Measurements from ENCODE around the gene SPP1. TPM values are rescaled to one million over a fixed set of nuclear protein-coding genes. Genes with fewer than 3 reads are reported as not detected.

SPP1 gene
- total RNA-seq, 1 donor from 2014 or later: 11.3 TPM

DNA sequence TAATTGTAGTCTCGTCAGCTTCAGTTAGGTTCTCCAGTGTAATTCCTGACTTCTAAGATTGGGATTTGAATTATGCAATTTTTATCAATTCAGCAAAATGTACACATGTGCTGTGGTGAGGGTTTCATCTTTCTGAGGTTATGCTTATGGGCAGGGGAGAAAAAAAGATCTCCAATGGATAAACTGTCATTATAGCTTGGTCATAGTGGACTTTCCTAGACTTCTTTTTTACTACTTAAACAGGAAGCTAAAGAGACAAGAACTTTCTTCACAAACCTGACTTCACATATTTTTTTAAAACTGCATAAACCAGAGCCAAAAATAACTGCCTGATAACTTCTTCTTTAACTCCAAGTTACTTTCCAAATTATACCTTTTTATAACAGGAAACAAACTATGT, 21.7 kb upstream of the SPP1 start:
- no peak for DNase-seq (ENCODE audit: low spot score)

DNA sequence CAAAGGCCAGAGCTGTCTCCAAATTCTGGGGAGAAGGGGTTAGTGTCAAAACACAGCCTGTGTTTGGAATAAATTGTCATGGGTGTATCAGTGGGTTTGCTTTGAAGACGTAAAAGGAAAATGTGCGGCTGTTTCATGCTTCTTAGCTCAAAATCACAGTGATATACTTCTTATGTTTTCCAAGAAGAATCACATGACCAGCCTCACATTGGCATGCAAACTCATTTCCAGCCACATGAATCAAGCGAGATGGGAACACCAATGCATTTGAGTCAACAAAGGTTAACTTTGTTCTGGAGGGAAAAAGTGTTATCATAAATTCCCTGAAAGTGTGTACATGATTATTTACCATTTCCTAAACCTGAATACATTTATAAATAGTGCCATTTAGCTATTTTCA, 19.0 kb upstream of the SPP1 start:
- DNase-seq (ENCODE audit: low spot score): no peak

- DNase-seq (ENCODE audit: low spot score): no peak
Observed at GRCh38 chr4:87957061-87957460, 18.5 kb upstream of the SPP1 start.

GRCh38 chr4:87961993-87962392, 13.5 kb upstream of the SPP1 start:
- DNase-seq (ENCODE audit: low spot score): no peak

DNA sequence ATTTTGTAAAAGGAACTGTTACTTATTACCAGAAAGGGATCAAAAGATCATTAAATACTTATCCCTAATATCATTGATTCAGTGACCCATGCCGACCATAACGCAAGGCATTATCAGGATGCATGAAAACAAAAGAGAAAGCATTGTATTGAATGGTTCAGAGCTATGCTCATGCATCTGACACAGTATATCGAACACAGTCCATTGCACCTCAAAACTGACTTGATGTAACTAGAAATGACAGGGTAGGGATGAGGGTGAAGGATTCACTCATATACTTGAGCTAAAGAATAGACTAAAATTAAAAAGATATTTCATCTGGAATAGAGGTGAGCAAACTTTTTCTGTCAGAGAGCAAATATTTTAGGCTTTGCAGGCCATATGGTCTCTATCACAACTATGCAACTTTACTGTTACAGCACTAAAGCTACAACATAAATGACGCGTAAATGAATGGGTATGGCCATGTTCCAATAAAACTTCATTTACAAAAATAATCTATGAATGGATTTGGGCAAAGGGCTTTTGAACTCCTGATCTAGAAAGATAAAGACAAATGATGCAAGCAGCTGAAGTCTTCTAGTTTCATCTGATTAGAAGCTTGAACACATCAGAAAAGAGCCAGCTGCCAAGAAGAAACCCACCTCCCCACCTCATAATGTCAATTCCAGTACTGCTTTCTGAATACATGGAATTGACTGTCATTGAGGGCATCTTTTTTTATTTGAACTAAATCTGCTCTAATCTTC, 12.9 kb upstream of the SPP1 start:
- DNase-seq (ENCODE audit: low spot score): no peak

DNA sequence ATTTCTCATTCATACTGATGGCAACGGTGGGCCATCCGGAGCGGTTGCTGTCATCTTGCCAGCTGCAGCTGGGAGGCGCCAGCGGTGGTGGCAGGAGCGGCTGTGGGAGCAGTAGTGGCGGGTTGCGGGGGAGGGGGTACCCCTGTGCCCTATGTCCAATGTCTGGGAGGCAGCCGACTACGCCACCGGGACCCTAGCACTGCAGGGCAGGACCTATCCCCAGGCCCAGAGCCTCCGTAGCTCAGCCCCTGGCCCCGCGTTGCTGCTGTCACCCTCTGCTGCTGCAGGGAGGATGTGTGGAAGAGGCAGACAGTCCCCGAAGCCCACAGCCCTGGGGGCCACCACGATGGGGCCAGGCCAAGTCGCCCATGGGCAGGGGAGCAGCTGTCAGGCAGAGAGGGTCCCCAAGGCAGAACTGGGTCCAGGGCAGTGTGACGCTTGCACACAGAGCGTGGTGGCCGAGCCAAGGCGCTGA, 10.0 kb upstream of the SPP1 start:
- no peak for DNase-seq (ENCODE audit: low spot score)

DNA sequence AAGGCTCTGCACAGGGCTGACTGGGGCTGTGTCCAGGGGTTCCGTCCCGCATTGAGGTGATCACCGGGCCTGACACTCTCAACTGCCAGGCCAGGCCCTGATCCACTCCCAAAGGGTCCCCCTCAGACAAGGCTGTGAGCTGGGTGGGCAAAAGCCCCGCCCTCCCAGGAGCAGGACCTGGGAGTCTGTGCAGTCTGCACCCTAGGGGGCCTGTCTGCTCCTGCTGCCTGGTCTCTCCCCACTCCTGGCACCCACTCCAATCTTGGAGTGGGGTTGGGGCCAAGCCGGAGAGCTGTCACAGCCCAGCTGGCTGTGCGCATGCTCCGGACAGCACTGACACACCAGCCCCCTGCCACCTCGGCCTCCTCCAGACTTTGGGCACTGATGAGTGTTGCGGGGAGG, 9.4 kb upstream of the SPP1 start:
- DNase-seq (ENCODE audit: low spot score): no peak

- no peak for DNase-seq (ENCODE audit: low spot score)
Observed at GRCh38 chr4:87967193-87967592, 8.3 kb upstream of the SPP1 start.

GRCh38 chr4:87970121-87970520, 5.4 kb upstream of the SPP1 start:
- DNase-seq (ENCODE audit: low spot score): no peak

GRCh38 chr4:87971866-87972265, 3.6 kb upstream of the SPP1 start:
- no peak for DNase-seq (ENCODE audit: low spot score)

- no peak for DNase-seq (ENCODE audit: low spot score)
Observed at GRCh38 chr4:87973283-87974169, 2.0 kb upstream of the SPP1 start.

GRCh38 chr4:87974856-87975462, 555 bp upstream of the SPP1 start:
- no peak for DNase-seq (ENCODE audit: low spot score)

GRCh38 chr4:87977521-87978278, 2.2 kb downstream of the SPP1 start:
- DNase-seq (ENCODE audit: low spot score): no peak

GRCh38 chr4:87978681-87979080, 3.2 kb downstream of the SPP1 start:
- DNase-seq (ENCODE audit: low spot score): no peak

DNA sequence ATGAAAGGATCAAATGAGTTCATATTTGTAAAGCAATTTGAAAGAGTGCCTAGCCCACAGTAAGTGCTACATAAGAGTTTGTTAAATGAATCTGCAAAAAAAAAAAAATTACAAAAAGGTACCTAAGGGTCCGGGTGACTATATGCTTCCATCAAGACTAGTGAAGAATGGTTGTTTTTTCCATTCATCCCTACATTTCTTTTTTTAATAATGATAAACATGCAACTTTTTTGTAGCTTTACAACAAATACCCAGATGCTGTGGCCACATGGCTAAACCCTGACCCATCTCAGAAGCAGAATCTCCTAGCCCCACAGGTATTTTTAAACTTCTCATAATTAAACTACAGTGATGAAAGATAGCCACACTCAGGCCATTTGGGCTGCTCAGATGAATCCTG, 4.3 kb downstream of the SPP1 start:
- no peak for DNase-seq (ENCODE audit: low spot score)

DNA sequence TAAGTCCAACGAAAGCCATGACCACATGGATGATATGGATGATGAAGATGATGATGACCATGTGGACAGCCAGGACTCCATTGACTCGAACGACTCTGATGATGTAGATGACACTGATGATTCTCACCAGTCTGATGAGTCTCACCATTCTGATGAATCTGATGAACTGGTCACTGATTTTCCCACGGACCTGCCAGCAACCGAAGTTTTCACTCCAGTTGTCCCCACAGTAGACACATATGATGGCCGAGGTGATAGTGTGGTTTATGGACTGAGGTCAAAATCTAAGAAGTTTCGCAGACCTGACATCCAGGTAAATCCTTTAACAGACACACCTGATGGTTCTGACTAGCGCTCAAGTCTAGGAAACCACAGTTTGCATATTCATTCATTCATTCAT, 6.0 kb downstream of the SPP1 start:
- no peak for DNase-seq (ENCODE audit: low spot score)

DNA sequence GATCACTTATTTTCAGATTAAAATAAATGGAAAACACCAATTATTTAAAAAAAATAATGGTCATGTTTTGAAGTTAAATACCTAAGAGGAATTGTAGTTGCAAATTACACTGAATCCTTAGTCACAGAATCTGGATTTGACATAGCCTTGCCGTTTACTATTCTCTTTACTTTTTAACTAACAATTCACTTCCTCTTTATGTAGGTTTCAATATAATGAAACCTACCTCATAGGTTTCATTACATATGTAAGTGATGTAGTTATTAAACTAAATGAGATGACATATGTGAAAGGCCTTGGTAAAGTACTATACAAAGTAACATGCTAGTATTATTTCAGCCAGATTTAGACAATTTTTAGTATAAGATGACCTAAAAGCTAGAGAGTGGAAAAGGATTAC, 6.5 kb downstream of the SPP1 start:
- no peak for DNase-seq (ENCODE audit: low spot score)

GRCh38 chr4:87982446-87983010, 7.0 kb downstream of the SPP1 start:
- no peak for DNase-seq (ENCODE audit: low spot score)

GRCh38 chr4:87983996-87984395, 8.5 kb downstream of the SPP1 start:
- no peak for DNase-seq (ENCODE audit: low spot score)

- DNase-seq (ENCODE audit: low spot score): peak; percentile 54
Observed at GRCh38 chr4:87985097-87985886, 9.8 kb downstream of the SPP1 start.

- no peak for DNase-seq (ENCODE audit: low spot score)
Observed at GRCh38 chr4:87985887-87986200, 10.3 kb downstream of the SPP1 start.

All from ureter (tissue), 1 donor.